ENCODE results near the gene FMN2.
A peak's percentile ranks its signal among the peaks of the same experiment; 100 is the strongest.

Gene FMN2

DNA sequence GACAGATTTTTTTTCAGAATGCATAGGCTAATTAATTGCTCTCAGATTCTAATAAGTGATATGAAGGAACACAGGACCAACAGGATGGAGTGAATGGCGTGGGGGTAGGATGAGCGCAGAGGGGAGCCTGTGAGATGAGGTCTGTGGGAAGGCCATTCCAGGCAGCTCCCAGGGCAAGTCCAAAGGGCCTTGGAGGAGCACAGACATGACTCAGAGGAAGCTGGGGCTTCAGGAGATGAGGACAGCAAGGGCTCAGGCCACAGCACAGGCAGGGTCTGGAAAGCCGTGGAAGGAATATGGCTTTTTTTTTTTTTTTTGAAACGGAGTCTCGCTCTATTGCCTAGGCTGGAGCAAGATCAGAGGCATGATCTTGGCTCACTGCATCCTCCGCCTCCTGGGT is 35.1 kb downstream of the FMN2 start:
- no peak for DNase-seq (ENCODE audit: low read depth, low spot score)
- no peak overlapping the region for H3K4me3 ChIP-seq (ENCODE audit: low read length)

DNA sequence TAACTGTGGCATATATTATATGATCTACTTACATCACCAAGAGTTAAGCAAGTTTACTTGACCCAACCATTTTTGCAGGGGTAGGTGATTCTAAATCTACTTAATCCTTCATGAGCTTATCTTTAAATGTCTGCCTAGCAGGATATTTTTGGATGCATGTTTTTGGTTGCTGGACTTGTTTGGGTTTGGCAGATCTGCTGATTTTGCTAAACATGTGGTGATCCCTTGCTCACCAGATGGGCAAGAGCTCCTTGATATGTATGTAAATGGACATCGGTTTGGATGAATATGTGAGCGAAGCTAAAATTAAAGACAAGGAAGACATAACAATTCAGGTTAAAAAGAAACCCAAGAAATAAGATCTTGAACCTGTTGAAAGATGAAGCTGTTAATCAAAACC is 36.7 kb downstream of the FMN2 start:
- no peak for DNase-seq (ENCODE audit: low read depth, low spot score)
- no peak overlapping the region for H3K4me3 ChIP-seq (ENCODE audit: low read length)

DNA sequence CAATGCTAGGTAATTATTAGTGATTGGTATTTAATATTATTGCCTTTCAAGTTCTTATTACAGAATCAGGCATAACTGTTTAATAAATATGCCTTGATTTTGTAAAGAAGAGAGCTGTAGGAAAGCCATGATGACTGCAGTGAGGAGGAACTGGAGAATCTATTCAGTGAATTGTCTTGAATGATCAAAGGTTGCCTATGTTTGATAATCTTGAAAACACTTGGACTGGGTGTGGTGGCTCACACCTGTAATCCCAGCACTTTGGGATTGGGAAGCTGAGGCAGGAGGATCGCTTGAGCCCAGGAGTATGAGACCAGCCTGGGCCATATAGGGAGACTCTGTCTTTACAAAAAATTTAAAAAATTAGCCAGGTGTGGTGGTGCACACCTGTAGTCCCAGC is 42.4 kb downstream of the FMN2 start:
- H3K4me3 ChIP-seq (ENCODE audit: low read length), result no peak overlapping the region
- no peak for DNase-seq (ENCODE audit: low read depth, low spot score)

DNA sequence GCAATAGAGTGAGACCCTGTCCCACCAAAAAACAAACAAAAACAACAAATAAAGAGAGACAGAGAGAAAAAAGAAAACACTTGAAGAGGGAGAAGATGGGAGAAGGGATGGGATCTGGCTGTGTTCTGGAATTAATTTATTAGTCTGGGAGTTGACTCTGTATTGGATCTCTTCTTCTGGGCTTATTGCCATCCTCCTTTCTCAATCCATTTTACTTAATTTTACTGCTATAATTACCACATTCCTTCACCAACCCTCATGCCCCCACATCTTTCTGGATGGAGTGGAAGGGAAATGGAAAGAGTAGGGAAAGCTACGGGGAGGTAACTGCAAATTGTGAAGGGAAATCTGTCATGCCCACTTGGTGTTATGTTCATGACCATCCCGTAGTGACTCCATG is 42.9 kb downstream of the FMN2 start:
- no peak for DNase-seq (ENCODE audit: low read depth, low spot score)
- no peak overlapping the region for H3K4me3 ChIP-seq (ENCODE audit: low read length)

DNA sequence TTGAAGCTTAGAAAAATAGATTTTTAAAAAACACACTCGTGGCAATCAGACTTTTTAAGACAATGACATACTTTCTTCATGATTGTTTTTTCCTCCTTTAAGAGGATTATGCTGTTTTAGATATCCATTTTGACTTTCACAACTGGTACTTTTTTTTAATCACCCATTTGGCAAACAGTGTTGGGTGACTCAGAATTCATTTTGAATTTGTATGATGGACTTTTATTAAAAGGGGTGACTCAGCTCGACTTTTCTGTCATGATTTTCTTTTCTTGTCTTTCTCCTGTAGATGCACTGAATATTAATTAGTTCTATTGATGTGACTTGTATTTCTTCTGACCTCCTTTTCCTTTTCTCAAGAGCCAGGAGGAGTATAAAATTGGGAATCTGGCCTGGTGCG is 44.7 kb downstream of the FMN2 start:
- H3K4me3 ChIP-seq (ENCODE audit: low read length), result no peak overlapping the region
- no peak for DNase-seq (ENCODE audit: low read depth, low spot score)

DNA sequence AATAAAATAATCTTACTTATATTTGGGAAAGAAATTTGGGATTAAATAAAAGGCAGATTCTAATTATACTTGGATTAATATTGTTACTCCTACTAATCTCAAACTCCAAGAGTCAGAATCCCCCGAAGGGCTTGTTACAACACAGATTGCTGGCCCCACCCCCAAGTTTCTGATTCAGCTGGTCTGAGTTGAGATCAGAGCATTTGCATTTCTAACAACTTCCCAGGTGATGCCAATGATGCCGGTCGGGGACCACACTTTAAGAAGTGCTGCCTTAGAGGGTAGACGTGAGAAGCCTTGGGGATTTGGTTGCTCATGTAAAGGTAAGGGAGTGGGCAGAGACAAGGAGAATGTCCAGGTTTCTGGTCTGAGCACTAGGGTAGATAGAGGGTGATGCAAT is 47.2 kb downstream of the FMN2 start:
- H3K4me3 ChIP-seq (ENCODE audit: low read length), result no peak overlapping the region
- no peak for DNase-seq (ENCODE audit: low read depth, low spot score)

DNA sequence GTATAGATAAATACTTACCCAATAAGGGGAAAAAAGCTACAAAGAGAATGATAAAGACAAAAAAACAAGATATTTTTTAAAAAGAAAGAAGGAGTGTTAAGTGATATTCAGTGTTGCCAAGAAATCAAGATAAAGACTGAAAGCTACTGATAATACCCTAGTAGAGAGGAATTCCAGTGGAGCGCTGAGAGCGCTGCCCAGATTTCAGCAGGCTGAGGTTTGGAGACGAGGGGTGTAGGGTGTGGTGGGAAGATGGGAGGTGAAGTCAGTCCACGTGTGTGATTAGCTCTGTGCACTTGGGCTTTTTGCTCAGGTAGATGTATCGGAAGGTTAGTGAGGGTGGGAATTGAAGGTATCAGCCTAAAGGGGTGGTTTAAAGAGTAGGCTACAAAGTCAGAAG is 47.8 kb downstream of the FMN2 start:
- DNase-seq (ENCODE audit: low read depth, low spot score), result no peak
- no peak overlapping the region for H3K4me3 ChIP-seq (ENCODE audit: low read length)

DNA sequence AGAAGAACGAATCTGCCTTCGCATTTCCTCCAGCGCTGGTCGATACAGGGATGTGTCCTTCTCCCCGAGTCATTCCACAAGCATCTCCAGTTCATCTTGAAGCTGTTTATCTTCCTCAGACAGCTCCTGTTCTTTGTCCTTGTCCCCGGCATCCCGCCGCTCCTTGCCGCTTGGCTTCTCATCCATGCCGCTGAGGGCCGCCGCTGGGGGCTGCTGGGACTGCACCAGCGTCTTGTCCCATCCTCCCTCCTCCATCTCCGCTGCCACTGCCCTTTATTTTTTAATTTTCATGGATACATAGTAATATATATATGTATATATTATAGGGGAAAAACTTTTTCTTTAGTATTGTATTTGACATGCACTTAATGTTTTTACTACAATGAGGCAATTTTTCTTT is 53.4 kb downstream of the FMN2 start:
- no peak for DNase-seq (ENCODE audit: low read depth, low spot score)
- H3K4me3 ChIP-seq (ENCODE audit: low read length), result no peak overlapping the region

DNA sequence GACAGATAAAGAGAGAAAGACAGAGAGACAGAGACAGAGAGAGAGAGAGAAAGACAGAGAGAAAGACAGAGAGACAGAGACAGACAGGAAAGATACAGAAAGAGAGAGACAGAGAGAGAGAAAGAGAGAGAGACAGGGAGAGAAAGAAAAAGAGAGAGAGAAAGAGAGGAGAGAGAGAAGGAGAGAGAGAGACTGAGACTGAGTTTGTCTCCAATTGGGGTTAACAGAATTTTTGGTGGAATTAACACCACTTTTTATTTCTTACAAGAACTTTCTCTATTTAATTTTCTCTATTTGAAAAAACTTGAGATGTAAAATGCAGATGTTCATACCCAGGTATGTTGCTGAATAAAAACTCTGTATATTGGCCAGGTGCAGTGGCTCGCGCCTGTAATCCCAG is 56.6 kb downstream of the FMN2 start:
- no peak overlapping the region for H3K4me3 ChIP-seq (ENCODE audit: low read length)
- no peak for DNase-seq (ENCODE audit: low read depth, low spot score)

DNA sequence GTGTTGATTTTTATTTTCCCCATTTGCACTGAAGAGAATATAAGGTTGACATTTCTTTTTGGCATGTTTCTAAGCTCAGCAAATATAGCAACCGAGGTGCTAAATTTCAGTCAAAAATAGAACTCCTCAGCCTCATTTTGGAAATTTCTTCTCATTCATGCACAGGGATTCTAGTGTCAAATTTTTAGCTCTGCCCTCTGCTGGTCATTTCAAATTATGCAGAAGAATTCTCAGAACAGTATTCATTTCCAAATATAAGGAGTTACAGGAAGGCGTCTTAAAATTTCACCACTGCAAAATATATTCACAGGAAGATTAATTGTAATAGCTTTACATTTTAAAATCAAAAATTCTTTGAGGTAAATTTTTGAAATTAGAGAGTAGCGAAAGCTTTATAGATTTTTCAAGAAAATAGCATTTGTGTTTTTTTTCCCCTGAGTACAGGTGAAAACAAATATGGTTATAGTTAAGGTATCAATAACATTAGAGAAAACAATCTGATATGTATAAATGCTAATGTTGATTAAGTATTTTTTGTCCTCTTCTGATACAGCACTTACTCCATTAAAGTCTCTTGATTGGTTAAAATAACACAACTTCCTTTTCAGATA is 57.9 kb downstream of the FMN2 start:
- H3K4me3 ChIP-seq (ENCODE audit: low read length), result no peak overlapping the region
- DNase-seq (ENCODE audit: low read depth, low spot score), result peak; percentile 16

DNA sequence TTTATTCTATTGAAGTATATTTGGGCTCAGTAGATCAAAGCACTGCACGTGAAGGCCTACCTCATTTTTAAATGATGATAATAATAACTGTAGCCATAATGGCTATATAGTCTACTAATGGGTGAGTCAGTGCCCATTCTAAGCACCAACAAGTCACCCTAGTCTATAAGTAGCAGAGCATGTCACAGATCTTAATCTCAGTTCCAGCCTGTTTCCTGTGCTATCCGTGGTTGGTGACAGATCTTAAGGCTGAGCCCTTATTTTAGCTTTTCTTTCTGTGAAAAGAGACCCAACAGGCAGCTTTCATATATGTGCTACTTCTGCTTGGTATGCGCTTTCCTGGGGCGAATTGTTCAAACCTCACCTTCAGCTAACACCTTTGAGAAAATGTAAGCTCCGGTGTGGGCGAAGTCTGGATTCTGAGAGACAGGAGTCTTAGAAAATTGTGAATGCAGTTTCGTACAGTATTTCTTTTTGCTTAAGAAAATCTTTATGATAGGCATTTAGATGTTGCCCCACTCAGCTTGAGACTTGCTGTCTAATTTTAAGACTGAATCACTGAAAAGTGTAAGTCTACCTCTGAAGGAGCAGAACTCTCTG is 59.6 kb downstream of the FMN2 start:
- DNase-seq (ENCODE audit: low read depth, low spot score), result peak; percentile 4
- no peak overlapping the region for H3K4me3 ChIP-seq (ENCODE audit: low read length)

DNA sequence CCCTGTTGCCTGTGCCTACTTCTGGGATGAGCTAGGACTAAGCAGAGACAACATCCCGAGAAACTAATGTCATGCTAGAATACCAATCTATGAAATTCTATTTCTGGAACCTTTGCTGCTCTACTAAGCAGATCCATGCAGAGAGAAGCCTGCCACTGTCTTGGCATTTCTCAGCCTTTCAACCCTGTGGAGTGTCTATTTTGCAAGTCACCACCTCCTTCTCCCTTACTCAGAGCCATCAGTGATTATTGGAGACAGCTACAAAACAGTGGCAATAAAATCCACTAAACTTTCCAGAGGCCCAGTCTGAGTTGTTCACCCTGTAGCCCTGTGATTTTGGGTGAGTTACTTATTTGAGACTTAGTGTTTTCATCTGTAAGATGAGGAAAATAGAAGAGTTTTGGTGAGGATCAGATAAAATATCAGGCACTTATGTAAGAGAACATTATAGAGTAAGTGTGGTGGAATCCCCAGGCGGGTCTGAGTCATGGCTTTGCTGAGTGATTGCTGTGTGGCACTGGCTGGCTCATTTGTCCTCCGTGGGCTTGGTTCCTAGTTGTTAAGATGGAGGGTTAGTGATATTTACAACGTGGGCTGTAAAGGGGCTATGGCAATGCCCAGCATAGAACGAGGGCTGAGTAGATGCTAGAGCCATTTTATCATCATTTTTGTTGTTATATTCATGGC is 61.1 kb downstream of the FMN2 start:
- DNase-seq (ENCODE audit: low read depth, low spot score), result no peak

DNA sequence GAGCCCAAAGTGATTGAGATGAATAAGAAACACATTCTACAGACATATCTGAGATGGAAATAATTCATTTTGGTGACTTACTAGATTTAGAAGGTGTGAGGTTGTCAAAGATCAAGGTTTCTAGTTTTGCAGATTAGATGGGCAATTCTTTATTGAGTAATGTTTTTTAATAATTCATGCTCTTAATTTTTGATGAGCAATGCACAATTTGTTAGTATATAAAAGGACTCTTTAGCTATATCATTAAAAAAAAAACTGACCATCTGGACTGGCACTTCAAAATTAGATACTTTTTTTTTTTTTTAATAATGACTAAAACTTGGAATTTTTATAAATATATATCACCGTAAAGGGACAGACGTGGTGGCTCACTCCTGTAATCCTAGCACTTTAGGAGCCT is 63.9 kb downstream of the FMN2 start:
- DNase-seq (ENCODE audit: low read depth, low spot score), result no peak
- H3K4me3 ChIP-seq (ENCODE audit: low read length), result no peak overlapping the region

More for the DNA sequence above, 61.1 kb downstream of the FMN2 start:
- H3K4me3 ChIP-seq (ENCODE audit: low read length), result no peak overlapping the region

DNA sequence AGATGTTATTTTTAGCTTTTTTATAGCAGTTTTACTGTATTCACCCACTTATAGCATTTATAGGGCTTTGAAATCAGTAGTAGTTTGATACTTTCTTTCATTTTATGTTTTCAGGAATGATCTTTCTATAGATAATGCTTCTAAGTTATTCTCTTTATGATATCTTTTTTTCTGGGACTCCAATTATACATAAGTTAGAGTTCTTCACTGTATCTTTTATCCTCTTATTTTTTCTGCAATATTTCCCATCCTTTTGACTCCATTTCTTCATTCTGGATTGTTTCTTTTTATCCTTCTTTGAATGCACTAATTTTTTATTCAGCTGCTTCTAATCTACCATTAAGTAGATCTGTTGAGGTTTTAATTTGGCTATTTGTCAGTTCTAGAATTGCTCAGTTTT is 73.1 kb downstream of the FMN2 start:
- no peak overlapping the region for H3K4me3 ChIP-seq (ENCODE audit: low read length)
- no peak for DNase-seq (ENCODE audit: low read depth, low spot score)

DNA sequence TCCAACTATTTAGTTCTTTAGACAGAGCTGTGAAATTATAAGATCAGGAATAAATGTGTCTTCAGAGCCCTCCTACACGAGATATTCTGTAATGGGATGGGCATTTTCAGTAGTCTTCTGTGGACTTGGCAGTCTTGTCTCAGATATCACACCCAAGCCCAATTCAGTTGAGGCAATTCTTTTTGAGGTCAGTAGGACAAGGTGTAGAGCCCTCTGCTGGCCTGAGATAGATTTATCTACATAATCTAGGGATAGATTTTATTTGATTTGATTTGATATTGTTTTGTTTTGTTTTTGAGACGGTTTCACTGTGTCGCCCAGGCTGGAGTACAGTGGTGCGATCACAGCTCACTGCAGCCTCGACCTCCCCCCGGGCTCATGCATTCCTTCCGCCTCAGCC is 77.5 kb downstream of the FMN2 start:
- peak; percentile 3 for DNase-seq (ENCODE audit: low read depth, low spot score)

DNA sequence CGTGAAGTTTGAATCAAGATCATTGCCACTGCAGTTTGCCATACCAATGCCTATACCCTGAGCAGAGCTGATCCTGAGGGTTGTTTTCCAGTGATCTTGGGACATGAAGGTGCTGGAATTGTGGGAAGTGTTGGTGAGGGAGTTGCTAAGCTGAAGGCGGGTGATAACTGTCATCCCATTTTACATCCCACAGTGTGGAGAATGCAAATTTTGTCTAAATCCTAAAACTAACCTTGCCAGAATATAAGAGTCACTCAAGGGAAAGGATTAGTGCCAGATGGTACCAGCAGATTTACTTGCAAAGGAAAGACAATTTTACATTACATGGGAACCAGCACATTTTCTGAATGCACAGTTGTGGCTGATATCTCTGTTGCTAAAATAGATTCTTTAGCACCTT is 78.6 kb downstream of the FMN2 start:
- H3K4me3 ChIP-seq (ENCODE audit: low read length), result no peak overlapping the region
- no peak for DNase-seq (ENCODE audit: low read depth, low spot score)

More for the DNA sequence above, 77.5 kb downstream of the FMN2 start:
- no peak overlapping the region for H3K4me3 ChIP-seq (ENCODE audit: low read length)

DNA sequence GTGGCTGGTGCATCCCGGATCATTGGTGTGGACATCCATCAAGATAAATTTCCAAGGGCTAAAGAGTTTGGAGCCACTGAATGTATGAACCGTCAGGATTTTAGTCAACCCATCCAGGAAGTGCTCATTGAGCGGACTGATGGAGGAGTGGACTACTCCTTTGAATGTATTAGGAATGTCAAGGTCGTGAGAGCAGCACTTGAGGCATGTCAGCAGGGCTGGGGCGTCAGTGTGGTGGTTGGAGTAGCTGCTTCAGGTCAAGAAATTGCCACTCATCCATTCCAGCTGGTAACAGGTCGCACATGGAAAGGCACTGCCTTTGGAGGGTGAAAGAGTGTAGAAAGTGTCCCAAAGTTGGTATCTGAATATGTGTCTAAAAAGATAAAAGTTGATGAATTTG is 79.1 kb downstream of the FMN2 start:
- H3K4me3 ChIP-seq (ENCODE audit: low read length), result no peak overlapping the region
- no peak for DNase-seq (ENCODE audit: low read depth, low spot score)

DNA sequence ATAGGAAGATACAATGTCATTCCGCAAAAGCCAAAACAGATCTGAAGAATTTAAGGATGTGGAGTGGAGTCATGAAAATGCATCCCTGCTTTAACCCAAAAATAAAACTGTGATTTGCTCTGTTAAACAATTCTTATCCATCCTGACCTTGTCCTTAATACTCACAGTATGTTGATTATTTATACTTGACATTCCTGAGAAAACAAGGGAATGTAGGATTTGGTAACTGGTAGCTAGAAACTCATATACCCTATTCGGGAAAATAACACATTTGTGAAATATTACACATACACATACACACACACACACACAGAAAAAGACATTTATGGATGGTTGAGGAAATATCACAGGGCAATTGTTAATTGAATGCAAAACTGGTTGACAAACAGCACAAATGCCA is 80.2 kb downstream of the FMN2 start:
- H3K4me3 ChIP-seq (ENCODE audit: low read length), result no peak overlapping the region
- no peak for DNase-seq (ENCODE audit: low read depth, low spot score)

DNA sequence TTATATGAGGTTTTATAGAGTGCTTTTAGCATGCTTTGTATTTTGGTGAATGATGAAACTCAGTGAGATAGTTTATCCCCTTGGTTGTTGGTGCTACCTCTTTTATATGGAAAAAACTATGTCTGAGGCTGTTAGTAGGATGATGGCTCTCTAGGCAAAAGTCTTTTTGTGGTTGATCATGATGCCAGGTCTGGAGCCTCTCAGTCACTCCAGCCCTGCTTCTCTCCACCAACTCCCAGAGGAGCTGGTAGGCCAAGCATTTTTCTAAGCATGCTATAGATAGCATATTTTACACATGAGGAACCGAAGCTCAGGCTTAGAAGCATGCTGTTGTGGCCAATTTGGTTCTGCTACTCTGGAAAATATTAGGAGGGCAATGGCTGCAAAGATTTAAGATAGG is 82.2 kb downstream of the FMN2 start:
- H3K4me3 ChIP-seq (ENCODE audit: low read length), result no peak overlapping the region
- no peak for DNase-seq (ENCODE audit: low read depth, low spot score)

DNA sequence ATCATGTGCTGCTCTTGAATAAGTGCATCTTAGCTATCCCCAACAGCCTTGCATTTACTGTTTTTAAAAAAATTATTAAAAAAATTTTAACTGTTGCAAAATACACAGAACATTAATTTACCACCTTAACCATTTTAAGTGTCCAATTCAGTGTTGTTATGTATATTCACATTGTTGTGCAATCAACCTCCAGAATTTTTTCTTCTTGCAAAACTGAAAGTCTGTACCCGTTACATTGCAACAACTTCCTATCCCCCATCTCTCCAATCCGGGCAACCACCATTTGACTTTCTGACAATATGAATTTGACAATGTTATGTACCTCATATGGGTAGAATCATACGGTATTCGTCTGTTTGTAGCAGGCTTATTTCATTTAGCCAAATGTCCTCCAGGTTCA is 83.1 kb downstream of the FMN2 start:
- DNase-seq (ENCODE audit: low read depth, low spot score), result no peak
- no peak overlapping the region for H3K4me3 ChIP-seq (ENCODE audit: low read length)

DNA sequence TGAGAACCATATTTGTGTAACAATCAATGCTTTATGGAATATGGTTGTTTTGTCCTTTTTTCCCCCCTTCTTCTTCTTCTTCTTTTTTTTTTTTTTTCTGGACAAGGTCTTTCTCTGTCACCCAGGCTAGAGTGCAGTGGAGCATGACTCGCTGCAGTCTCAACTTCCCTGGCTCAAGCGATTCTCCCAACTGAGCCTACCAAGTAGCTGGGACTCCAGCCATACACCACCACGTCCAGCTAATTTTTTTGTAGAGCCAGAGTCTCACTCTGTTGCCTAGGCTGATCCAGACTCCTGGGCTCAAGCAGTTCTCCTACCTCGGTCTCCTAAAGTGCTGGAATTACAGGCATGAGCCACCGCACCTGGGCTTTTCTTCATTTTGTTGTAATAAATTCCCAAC is 86.7 kb downstream of the FMN2 start:
- no peak for DNase-seq (ENCODE audit: low read depth, low spot score)
- no peak overlapping the region for H3K4me3 ChIP-seq (ENCODE audit: low read length)

All from Jurkat, Clone E6-1 (cell line).